Thyroid gland (tissue), 4 donors: ENCODE results near the gene ELP2. TPM values are rescaled to one million over a fixed set of nuclear protein-coding genes. Genes with fewer than 3 reads are reported as not detected.

ENCODE experiments used
- DNase-seq, 2 donors: peaks; one replicate each; pipeline ENCODE4 v3.0.0-alpha.2; 2019
- H3K27ac ChIP-seq, 3 donors: fragments of 200-600 bp; sonication (generic); 1 replicate in 2 of 3; 2 replicates in 1 of 3; pipeline ENCODE4 v1.5.1; 2016 to 2019; ENCODE audit warnings: mild to moderate bottlenecking in 1 of 3, moderate library complexity in 1 of 3
- H3K27me3 ChIP-seq: fragments of 200-600 bp; sonication (generic); one replicate; pipeline ENCODE4 v1.5.1; 2019
- H3K36me3 ChIP-seq, 2 donors: fragments of 200-600 bp; sonication (generic); one replicate each; pipeline ENCODE4 v1.5.1; 2016 to 2019
- H3K4me1 ChIP-seq, 2 donors: fragments of 200-600 bp; sonication (generic); one replicate each; pipeline ENCODE4 v1.5.1; 2017 to 2019
- H3K4me3 ChIP-seq, 3 donors: fragments of 200-600 bp; sonication (generic); replicated peaks in 1 of 3; 1 replicate in 2 of 3; 2 replicates in 1 of 3; pipeline ENCODE4 v1.5.1; 2016; ENCODE audit warnings: mild to moderate bottlenecking in 1 of 3
- H3K9me3 ChIP-seq: fragments of 200-600 bp; sonication (generic); one replicate; pipeline ENCODE4 v1.5.1; 2017
- POLR2A ChIP-seq, 2 donors: fragments of 450-650 bp; IDR thresholded peaks; one replicate each; pipeline ENCODE4 v1.6.1; 2017; ENCODE audit warnings: antibody characterized with exemption in 2 of 2, mild to moderate bottlenecking in 2 of 2, moderate library complexity in 1 of 2
- WGBS, 2 donors: methylation state at CpG; one replicate each; pipeline ENCODE4 v1.1.5; 2017; 5-methylcytosine and 5-hydroxymethylcytosine counted together
- intact Hi-C: fragments of 100-400 bp; cut with DNase I; formaldehyde crosslinking; loops from one replicate; pipeline ENCODE4 v1.15.1; 2023
- total RNA-seq, 4 donors: library from RNA; depleted of rRNA; stranded (reverse); fragments of >200 nt; gene quantifications; one replicate each; pipeline ENCODE4 v1.2.3, GENCODE V29; 2016
- TF ChIP-seq, protein P1 (sequence below), 6 experiments: fragments of 200-600 bp in 3 of 6; fragments of 450-650 bp in 3 of 6; sonication (generic) in 3 of 6; IDR thresholded peaks; one replicate each; pipeline ENCODE4 v1.5.1; 2016 to 2019; ENCODE audit warnings: antibody characterized with exemption in 6 of 6, mild to moderate bottlenecking in 2 of 6, inconsistent platforms in 1 of 6, moderate library complexity in 1 of 6

The ELP2 gene
- total RNA-seq, 4 donors from 2014 or later: 50.5 to 93.2 (median 61.4) TPM

DNA sequence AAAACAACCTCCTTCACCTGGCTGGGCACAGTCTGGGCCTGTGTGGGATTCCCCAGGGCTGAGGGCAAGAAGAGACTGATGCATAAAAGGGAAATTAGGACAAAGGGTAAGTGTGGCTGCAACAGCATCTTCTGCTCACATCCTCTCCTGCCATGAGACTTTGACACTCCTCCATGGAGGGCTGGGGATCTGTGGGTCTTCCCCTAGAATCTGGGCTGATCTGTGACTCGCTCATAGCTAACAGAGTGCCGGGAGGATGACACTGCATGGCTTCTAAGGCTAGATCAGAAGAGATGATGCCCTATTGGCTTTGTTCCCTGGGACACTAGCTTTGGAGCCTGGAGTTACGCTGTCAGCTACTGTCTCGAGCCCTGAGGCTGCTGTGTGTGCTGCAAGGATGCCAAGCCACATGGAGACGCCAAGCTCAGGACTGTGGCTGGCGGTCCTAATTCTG, 81.9 kb downstream of the ELP2 start:
- no peak for DNase-seq
- peaks cover 0 to 10% of the 10 kb centered on the region in 2 donors for H3K4me1 ChIP-seq
- H3K27ac ChIP-seq: no peak overlapping the region
- no peak overlapping the region for H3K4me3 ChIP-seq
- no peaks in the 10 kb centered on the region for H3K27me3 ChIP-seq
- 78 to 93% methylated on average over 6 of the region's 6 CpGs for WGBS, 2 donors
- H3K36me3 ChIP-seq: no peaks in the 10 kb centered on the region
- no peaks in the 10 kb centered on the region for H3K9me3 ChIP-seq
- no peak for TF ChIP-seq POLR2A (IDR thresholded peaks at IDR 0.05)
- TF ChIP-seq, protein P1, sequence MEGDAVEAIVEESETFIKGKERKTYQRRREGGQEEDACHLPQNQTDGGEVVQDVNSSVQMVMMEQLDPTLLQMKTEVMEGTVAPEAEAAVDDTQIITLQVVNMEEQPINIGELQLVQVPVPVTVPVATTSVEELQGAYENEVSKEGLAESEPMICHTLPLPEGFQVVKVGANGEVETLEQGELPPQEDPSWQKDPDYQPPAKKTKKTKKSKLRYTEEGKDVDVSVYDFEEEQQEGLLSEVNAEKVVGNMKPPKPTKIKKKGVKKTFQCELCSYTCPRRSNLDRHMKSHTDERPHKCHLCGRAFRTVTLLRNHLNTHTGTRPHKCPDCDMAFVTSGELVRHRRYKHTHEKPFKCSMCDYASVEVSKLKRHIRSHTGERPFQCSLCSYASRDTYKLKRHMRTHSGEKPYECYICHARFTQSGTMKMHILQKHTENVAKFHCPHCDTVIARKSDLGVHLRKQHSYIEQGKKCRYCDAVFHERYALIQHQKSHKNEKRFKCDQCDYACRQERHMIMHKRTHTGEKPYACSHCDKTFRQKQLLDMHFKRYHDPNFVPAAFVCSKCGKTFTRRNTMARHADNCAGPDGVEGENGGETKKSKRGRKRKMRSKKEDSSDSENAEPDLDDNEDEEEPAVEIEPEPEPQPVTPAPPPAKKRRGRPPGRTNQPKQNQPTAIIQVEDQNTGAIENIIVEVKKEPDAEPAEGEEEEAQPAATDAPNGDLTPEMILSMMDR (IDR thresholded peaks at IDR 0.05): no peak
- intact Hi-C loops: no loop called here

DNA sequence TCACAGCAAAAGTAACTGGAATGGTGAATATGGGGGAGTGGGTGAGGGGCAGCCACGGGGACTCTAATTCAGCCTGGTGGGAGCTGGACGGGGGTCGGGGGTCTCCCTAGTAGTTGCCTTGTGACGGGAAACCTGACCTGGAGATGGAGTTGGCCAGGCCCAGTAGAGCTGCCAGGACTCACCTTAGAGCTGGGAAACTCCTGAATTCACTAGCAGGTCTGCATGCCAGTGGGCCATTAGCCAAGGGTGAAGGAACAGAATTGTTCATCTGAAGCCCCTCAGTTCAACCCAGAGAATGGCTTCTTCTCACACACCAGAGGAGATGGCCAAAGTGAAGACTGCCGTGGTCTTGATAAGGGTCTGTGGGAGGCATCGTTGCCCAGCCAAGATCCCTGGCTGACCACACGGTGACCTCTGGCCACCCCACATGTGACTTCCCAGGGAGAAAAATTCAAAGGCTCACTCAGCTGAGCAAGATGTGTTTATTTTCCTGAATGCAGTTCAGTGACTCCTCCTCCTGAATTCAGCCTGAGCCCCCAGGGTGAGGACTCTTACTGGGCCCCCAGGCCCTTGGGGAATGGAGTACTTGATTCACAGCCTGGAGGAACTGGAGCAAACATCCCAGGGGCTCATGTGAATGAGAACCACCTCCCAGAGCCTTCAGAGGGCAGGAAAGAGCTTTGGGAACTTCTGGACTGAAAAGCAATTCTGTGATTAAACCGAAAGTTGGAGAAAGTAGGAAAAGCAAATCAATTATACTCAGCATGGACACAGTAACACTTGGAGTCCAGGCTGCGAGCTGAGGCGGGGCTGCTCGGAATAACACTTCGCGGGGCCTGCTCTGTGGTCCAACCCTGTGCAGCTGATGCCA, 82.8 kb downstream of the ELP2 start:
- DNase-seq: peak in 1 of 2 donors; percentile 15
- peaks cover 0 to 10% of the 10 kb centered on the region in 2 donors for H3K4me1 ChIP-seq
- TF ChIP-seq, protein P1 (IDR thresholded peaks at IDR 0.05): peak in 1 of 6 experiments; percentile 10
- TF ChIP-seq POLR2A (IDR thresholded peaks at IDR 0.05): no peak
- no peak overlapping the region for H3K4me3 ChIP-seq
- intact Hi-C loops: no loop called here
- H3K27me3 ChIP-seq: no peaks in the 10 kb centered on the region
- H3K36me3 ChIP-seq: no peaks in the 10 kb centered on the region
- 66 to 67% methylated on average over 13 of the region's 13 CpGs for WGBS, 2 donors
- no peaks in the 10 kb centered on the region for H3K9me3 ChIP-seq
- H3K27ac ChIP-seq: no peak overlapping the region

DNA sequence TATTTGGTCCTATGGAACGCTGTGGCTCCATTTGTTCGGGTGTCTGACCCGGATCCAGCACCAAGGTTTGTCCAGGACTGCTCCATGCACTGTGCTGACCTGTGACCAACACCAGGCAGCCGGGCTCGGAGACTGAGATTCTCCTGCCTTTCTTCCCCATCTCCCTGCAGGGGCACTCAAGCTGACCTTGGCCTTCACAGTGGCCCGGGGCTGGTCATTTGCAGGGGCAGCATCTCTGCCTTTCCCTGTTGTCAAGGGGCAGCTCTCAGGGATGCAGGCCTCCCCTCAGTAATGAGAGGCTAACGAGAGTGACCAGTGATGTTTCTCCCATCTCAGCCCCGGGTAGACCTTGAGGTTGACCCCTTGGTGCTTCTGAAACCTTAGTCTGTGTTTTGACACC, 85.1 kb downstream of the ELP2 start:
- H3K27me3 ChIP-seq: no peaks in the 10 kb centered on the region
- TF ChIP-seq, protein P1 (IDR thresholded peaks at IDR 0.05): no peak
- TF ChIP-seq POLR2A (IDR thresholded peaks at IDR 0.05): no peak

DNA sequence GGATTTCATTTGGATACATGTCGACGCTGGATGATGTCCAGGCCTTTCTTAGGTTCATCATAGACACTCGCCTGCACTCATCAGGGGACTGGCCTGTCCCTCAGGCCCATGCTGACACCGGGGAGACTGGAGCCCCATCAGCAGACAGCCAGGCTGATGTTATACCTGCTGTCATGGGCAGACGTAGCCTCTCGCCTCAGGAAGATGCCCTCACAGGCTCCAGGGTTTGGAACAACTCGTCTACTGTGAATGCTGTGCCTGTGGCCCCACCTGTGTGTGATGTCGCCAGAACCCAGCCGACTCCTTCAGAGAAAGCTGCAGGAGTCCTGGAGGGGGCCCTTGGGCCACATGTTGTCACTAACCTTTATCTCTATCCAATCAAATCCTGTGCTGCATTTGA, 85.9 kb downstream of the ELP2 start:
- no peaks in the 10 kb centered on the region for H3K36me3 ChIP-seq
- H3K27ac ChIP-seq: no peak overlapping the region
- intact Hi-C loops: no loop called here
- no peak overlapping the region for H3K4me3 ChIP-seq
- H3K9me3 ChIP-seq: no peaks in the 10 kb centered on the region
- peaks cover 0 to 10% of the 10 kb centered on the region in 2 donors for H3K4me1 ChIP-seq
- H3K27me3 ChIP-seq: no peaks in the 10 kb centered on the region
- no peak for DNase-seq
- TF ChIP-seq, protein P1 (IDR thresholded peaks at IDR 0.05): no peak
- no peak for TF ChIP-seq POLR2A (IDR thresholded peaks at IDR 0.05)
- WGBS, 2 donors: 80 to 81% methylated on average over 8 to 9 of the region's 9 CpGs

More for the DNA sequence above, 85.1 kb downstream of the ELP2 start:
- DNase-seq: no peak
- Histone ChIP-seq H3K27ac (no peak overlapping the region), H3K9me3 (no peaks in the 10 kb centered on the region), H3K4me3 (no peak overlapping the region), H3K4me1 (peaks cover 0 to 10% of the 10 kb centered on the region in 2 donors), H3K36me3 (no peaks in the 10 kb centered on the region)
- intact Hi-C loops: no loop called here
- WGBS, 2 donors: 92% methylated on average over 5 to 8 of the region's 8 CpGs

DNA sequence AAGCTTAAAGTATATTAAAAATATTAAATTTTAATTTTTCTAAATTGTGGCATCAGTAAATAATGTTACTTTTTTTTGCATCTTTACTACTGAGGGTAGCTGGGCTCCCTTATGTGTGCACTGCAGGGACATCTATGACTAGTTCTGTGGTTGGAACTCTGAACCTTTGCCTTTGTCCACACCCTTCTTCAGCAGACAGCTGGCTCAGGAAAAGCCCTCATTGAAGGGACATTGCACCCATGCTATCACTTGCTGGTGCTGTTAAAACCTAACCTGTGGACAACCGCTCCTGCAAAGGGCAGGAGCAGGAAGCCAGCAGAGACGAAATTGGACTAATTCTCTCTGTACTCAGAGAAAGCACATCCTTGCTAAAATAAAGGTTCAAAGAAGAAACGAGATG, 87.6 kb downstream of the ELP2 start:
- TF ChIP-seq, protein P1 (IDR thresholded peaks at IDR 0.05): no peak
- no peak for TF ChIP-seq POLR2A (IDR thresholded peaks at IDR 0.05)
- intact Hi-C loops: no loop called here
- H3K27me3 ChIP-seq: no peaks in the 10 kb centered on the region
- peaks cover 0 to 10% of the 10 kb centered on the region in 2 donors for H3K4me1 ChIP-seq
- H3K4me3 ChIP-seq: no peak overlapping the region
- no peak overlapping the region for H3K27ac ChIP-seq
- no peak for DNase-seq
- H3K36me3 ChIP-seq: no peaks in the 10 kb centered on the region
- 89 to 93% methylated on average over 3 of the region's 3 CpGs for WGBS, 2 donors
- H3K9me3 ChIP-seq: no peaks in the 10 kb centered on the region
